ENCODE results near the gene MTMR6. TPM values are rescaled to one million over a fixed set of nuclear protein-coding genes. Genes with fewer than 3 reads are reported as not detected.

MTMR6 gene
- 4.8 and 6.7 TPM in 2 replicates for polyA plus RNA-seq (2012; rRNA removed)
- 8.6 and 10.0 TPM in 2 replicates for polyA plus RNA-seq (2012; cell fraction: cytosol; rRNA removed)
- polyA plus RNA-seq (2012; cell fraction: nucleus; rRNA removed) = 3.3 and 6.4 TPM in 2 replicates

DNA sequence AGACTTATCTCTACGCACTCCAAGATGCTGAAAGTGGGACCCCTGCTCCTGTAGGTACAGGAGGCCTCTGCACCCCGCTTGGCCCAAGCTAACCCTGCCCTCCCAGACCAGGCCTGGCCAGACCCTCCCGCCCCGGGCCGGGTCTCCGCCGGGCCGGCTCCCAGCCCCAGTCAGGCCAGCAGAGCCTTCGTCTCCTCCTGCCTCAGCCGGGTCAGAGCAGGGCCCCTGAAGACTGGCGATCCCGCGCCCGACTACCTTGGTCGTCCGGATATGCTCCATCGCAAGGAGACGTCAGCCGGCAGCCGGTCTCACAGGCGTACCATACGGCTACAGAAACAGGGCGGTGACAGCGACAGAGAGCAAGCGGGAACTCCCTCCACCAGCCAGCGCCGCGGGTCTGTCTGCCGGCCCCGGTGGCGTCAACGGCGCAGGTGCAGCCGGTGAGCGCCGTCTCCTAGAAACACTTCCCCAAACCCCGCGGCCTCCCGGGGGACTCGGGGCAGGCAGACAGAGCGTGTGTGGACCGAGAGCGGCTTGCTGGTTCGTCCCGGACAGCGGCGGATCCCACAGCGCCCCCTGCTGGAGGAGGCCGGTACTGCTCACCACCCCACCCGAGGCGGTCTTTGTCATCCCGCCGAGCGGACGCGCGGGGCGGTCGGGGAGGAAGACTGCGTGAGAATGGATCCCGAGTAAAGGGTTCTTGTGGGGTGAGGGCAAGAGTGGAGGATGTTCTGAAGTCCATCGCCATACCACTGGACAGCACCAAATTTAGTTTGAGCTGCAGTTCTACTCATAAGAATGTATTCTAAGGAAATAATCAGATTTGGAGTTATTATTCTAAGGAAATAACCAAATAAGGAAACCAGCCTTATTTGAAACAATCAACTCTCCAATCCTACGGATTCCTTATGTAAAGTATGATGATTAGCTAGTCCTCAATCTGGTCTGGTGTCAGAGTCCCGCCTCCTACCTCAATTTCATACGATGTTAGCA lies at the start of gene MTMR6:
Gene MTMR6 (minus strand): TSS at position 520 of the 993 bp plus-strand sequence. CDS start 241 bp downstream, at position 279.
- H3K4me1 ChIP-seq (ENCODE audit: control insufficient read depth in 1 of 2, insufficient read depth in 2 of 2, low read depth in 1 of 2, low read length in 1 of 2) = peaks cover 4 to 13% of the 10 kb centered on the region in 2 experiments; a peak in 3 of 4 replicates
- H3K9me2 ChIP-seq = no peaks in the 10 kb centered on the region
- POLR2A ChIA-PET = no interaction called here
- H3K9ac ChIP-seq = peak within 1 kb of the TSS; percentile 97
- DNase-seq = peak; percentile 95
- H3F3A ChIP-seq (replicated peaks; ENCODE audit: insufficient read depth) = peaks cover 11% of the 10 kb centered on the region
- peak within 1 kb of the TSS; percentile 74 to 89 for H3K27ac ChIP-seq (ENCODE audit: low read depth in 2 of 2, low read length in 1 of 2)
- peak within 1 kb of the TSS; percentile 90 for H2AFZ ChIP-seq (ENCODE audit: low read depth)
- H3K4me3 ChIP-seq (ENCODE audit: low read depth in 2 of 2, low read length in 1 of 2) = peak within 1 kb of the TSS; percentile 96 to 97
- H3K79me2 ChIP-seq (ENCODE audit: insufficient read depth) = peaks cover 50% of the 10 kb centered on the region
- peaks cover 4% of the 10 kb centered on the region for H4K20me1 ChIP-seq (ENCODE audit: insufficient read depth)
- H3K4me2 ChIP-seq = peak within 1 kb of the TSS; percentile 87
- H3K27me3 ChIP-seq (ENCODE audit: insufficient read depth) = no peaks in the 10 kb centered on the region
- CTCF ChIA-PET = interaction anchor here (0.6 to 3.0 kb wide), 20 partner anchors 9 to 89 kb away, joined by 3 to 28 read pairs (median 4); no protein-coding TSS in a partner anchor
- peaks cover 0 to 12% of the 10 kb centered on the region in 2 experiments for H3K36me3 ChIP-seq (replicated peaks in 1 of 2; ENCODE audit: control insufficient read depth in 1 of 2, insufficient read depth in 2 of 2, low read length in 1 of 2)
- under 1% methylated on average over 43 of the region's 65 CpGs for WGBS (ENCODE audit: low lambda C conversion rate)
- H3K9me3 ChIP-seq = no peaks in the 10 kb centered on the region
- TF ChIP-seq, protein P1, sequence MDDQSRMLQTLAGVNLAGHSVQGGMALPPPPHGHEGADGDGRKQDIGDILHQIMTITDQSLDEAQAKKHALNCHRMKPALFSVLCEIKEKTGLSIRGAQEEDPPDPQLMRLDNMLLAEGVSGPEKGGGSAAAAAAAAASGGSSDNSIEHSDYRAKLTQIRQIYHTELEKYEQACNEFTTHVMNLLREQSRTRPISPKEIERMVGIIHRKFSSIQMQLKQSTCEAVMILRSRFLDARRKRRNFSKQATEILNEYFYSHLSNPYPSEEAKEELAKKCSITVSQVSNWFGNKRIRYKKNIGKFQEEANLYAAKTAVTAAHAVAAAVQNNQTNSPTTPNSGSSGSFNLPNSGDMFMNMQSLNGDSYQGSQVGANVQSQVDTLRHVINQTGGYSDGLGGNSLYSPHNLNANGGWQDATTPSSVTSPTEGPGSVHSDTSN (IDR thresholded peaks at IDR 0.05) = peak; percentile 10; the same call in 1 of the 2 replicates
- TF ChIP-seq EZH2phosphoT487 (IDR thresholded peaks at IDR 0.05; ENCODE audit: borderline replicate concordance, low read depth) (no peak), TCF12 (IDR thresholded peaks at IDR 0.05) (0 out of 2 replicates have a peak, but pooled peaks have one; percentile 7), FOXM1 (IDR thresholded peaks at IDR 0.05; ENCODE audit: low read depth) (peak; percentile 62), NRF1 (IDR thresholded peaks at IDR 0.05; ENCODE audit: low read depth, low read length) (no peak), EP300 (IDR thresholded peaks at IDR 0.05; ENCODE audit: borderline replicate concordance in 1 of 2, low read depth in 1 of 2, low read length in 1 of 2) (no peak), CHD2 (IDR thresholded peaks at IDR 0.05; ENCODE audit: low read length, partially characterized antibody) (peak; percentile 76), GABPA (IDR thresholded peaks at IDR 0.05; ENCODE audit: low read depth) (peak; percentile 36; the same call in 1 of the 2 replicates), YY1 (IDR thresholded peaks at IDR 0.05; ENCODE audit: low read depth) (no peak), TEAD4 (IDR thresholded peaks at IDR 0.05; ENCODE audit: borderline replicate concordance, insufficient read depth) (no peak), RFX5 (IDR thresholded peaks at IDR 0.05; ENCODE audit: low read length) (no peak), JUND (IDR thresholded peaks at IDR 0.05) (no peak), SMC3 (IDR thresholded peaks at IDR 0.05; ENCODE audit: low read depth, low read length) (peak; percentile 20; the same call in 1 of the 2 replicates), FOSL2 (IDR thresholded peaks at IDR 0.05; ENCODE audit: borderline replicate concordance, low read depth) (no peak), RAD21 (IDR thresholded peaks at IDR 0.05; ENCODE audit: low read length) (peak; percentile 32; the same call in 1 of the 2 replicates), RCOR1 (IDR thresholded peaks at IDR 0.05; ENCODE audit: low read length) (peak; percentile 53; the same call in 1 of the 2 replicates), SIN3A (IDR thresholded peaks at IDR 0.05; ENCODE audit: borderline replicate concordance, low read depth, low read length) (peak; percentile 68; the same call in 1 of the 2 replicates), NFIC (IDR thresholded peaks at IDR 0.05; ENCODE audit: borderline replicate concordance) (no peak), POLR2AphosphoS5 (IDR thresholded peaks at IDR 0.05; ENCODE audit: low read depth, low read length) (peak; percentile 32; the same call in 1 of the 2 replicates)
- TF ChIP-seq, protein P2, sequence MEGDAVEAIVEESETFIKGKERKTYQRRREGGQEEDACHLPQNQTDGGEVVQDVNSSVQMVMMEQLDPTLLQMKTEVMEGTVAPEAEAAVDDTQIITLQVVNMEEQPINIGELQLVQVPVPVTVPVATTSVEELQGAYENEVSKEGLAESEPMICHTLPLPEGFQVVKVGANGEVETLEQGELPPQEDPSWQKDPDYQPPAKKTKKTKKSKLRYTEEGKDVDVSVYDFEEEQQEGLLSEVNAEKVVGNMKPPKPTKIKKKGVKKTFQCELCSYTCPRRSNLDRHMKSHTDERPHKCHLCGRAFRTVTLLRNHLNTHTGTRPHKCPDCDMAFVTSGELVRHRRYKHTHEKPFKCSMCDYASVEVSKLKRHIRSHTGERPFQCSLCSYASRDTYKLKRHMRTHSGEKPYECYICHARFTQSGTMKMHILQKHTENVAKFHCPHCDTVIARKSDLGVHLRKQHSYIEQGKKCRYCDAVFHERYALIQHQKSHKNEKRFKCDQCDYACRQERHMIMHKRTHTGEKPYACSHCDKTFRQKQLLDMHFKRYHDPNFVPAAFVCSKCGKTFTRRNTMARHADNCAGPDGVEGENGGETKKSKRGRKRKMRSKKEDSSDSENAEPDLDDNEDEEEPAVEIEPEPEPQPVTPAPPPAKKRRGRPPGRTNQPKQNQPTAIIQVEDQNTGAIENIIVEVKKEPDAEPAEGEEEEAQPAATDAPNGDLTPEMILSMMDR (IDR thresholded peaks at IDR 0.05) = peak; percentile 95
- TF ChIP-seq, protein P3, sequence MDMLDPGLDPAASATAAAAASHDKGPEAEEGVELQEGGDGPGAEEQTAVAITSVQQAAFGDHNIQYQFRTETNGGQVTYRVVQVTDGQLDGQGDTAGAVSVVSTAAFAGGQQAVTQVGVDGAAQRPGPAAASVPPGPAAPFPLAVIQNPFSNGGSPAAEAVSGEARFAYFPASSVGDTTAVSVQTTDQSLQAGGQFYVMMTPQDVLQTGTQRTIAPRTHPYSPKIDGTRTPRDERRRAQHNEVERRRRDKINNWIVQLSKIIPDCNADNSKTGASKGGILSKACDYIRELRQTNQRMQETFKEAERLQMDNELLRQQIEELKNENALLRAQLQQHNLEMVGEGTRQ (IDR thresholded peaks at IDR 0.05; ENCODE audit: borderline replicate concordance, low read depth, low read length) = no peak
- TF ChIP-seq, protein P4, sequence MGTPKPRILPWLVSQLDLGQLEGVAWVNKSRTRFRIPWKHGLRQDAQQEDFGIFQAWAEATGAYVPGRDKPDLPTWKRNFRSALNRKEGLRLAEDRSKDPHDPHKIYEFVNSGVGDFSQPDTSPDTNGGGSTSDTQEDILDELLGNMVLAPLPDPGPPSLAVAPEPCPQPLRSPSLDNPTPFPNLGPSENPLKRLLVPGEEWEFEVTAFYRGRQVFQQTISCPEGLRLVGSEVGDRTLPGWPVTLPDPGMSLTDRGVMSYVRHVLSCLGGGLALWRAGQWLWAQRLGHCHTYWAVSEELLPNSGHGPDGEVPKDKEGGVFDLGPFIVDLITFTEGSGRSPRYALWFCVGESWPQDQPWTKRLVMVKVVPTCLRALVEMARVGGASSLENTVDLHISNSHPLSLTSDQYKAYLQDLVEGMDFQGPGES (IDR thresholded peaks at IDR 0.05; ENCODE audit: low read depth, low read length) = no peak
- TF ChIP-seq, protein P5, sequence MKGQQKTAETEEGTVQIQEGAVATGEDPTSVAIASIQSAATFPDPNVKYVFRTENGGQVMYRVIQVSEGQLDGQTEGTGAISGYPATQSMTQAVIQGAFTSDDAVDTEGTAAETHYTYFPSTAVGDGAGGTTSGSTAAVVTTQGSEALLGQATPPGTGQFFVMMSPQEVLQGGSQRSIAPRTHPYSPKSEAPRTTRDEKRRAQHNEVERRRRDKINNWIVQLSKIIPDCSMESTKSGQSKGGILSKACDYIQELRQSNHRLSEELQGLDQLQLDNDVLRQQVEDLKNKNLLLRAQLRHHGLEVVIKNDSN (IDR thresholded peaks at IDR 0.05; ENCODE audit: borderline replicate concordance, low read depth) = 0 out of 2 replicates have a peak, but pooled peaks have one; percentile 13

Measured in SK-N-SH (cell line).